ENCODE results near the gene ADAMTS18. TPM values are rescaled to one million over a fixed set of nuclear protein-coding genes. Genes with fewer than 3 reads are reported as not detected.

Gene ADAMTS18
- total and polyA plus RNA-seq, 9 donors, result 0.05 to 2.3 (median 0.79) TPM; not detected in 1

GRCh38 chr16:77410449-77410848, 24.4 kb downstream of the ADAMTS18 start:
- H3K4me1 ChIP-seq (ENCODE audit: insufficient read depth), result no peaks in the 10 kb centered on the region
- no peaks in the 10 kb centered on the region for H3K9me3 ChIP-seq
- H3K36me3 ChIP-seq, result no peaks in the 10 kb centered on the region
- 67 to 77% (median 76%) methylated on average over 4 of the region's 4 CpGs for WGBS, 3 donors
- DNase-seq, result no peak
- no peak overlapping the region for H3K27ac ChIP-seq
- TF ChIP-seq EP300 (IDR thresholded peaks at IDR 0.05), result no peak
- TF ChIP-seq, protein P1, sequence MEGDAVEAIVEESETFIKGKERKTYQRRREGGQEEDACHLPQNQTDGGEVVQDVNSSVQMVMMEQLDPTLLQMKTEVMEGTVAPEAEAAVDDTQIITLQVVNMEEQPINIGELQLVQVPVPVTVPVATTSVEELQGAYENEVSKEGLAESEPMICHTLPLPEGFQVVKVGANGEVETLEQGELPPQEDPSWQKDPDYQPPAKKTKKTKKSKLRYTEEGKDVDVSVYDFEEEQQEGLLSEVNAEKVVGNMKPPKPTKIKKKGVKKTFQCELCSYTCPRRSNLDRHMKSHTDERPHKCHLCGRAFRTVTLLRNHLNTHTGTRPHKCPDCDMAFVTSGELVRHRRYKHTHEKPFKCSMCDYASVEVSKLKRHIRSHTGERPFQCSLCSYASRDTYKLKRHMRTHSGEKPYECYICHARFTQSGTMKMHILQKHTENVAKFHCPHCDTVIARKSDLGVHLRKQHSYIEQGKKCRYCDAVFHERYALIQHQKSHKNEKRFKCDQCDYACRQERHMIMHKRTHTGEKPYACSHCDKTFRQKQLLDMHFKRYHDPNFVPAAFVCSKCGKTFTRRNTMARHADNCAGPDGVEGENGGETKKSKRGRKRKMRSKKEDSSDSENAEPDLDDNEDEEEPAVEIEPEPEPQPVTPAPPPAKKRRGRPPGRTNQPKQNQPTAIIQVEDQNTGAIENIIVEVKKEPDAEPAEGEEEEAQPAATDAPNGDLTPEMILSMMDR (IDR thresholded peaks at IDR 0.05), result no peak
- TF ChIP-seq POLR2A (IDR thresholded peaks at IDR 0.05), result no peak
- intact Hi-C loops (cut with DNase I), result no loop called here
- no peaks in the 10 kb centered on the region for H3K27me3 ChIP-seq
- H3K4me3 ChIP-seq, result no peak overlapping the region

DNA sequence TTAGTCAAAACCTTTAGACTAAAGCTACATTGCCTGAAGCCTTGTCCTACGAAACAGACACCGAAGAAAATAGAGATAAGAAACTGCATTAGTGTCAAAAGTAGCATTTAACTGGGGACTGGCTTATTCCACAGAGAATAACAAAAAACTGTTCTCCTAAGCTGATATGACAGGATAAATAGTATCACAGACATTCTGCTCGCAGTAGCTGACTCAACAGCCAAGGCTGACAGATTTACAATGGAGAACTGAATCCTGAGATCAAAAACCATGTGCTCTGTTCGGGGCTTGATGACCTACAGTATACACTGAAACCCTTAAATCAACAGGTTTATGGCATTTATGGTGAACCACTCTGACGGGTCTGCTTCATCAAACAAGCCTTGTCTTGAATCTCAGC, 25.5 kb downstream of the ADAMTS18 start:
- TF ChIP-seq POLR2A (IDR thresholded peaks at IDR 0.05), result no peak
- TF ChIP-seq, protein P1 (IDR thresholded peaks at IDR 0.05), result no peak
- TF ChIP-seq EP300 (IDR thresholded peaks at IDR 0.05), result no peak
- Histone ChIP-seq H3K4me3 (no peak overlapping the region), H3K27me3 (no peaks in the 10 kb centered on the region), H3K27ac (no peak overlapping the region), H3K4me1 (ENCODE audit: insufficient read depth) (no peaks in the 10 kb centered on the region), H3K36me3 (no peaks in the 10 kb centered on the region), H3K9me3 (no peaks in the 10 kb centered on the region)
- 48 to 68% (median 64%) methylated on average over 5 of the region's 5 CpGs for WGBS, 3 donors
- intact Hi-C loops (cut with DNase I), result no loop called here
- no peak for DNase-seq

DNA sequence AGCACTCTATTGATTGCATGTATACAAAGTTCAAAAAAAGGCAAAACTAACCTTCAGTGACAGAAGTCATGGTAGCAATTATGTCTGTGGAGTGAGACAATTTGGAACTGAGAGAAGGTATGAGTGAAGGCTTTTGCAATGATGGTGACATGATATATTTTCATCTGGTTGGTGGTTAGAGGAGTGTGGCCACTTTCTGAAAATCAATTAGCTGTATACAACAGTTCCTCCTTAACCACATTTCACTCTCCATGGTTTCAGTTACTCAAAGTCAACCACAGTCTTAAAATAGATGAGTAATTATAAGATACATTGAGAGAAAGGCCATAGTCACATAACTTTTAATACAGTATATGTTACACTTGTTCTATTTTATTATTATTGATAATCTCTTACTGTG, 26.2 kb downstream of the ADAMTS18 start:
- intact Hi-C loops (cut with DNase I), result no loop called here
- no peaks in the 10 kb centered on the region for H3K36me3 ChIP-seq
- no peaks in the 10 kb centered on the region for H3K27me3 ChIP-seq
- no peak for DNase-seq
- no peak overlapping the region for H3K27ac ChIP-seq
- H3K4me1 ChIP-seq (ENCODE audit: insufficient read depth), result no peaks in the 10 kb centered on the region
- H3K4me3 ChIP-seq, result no peak overlapping the region
- no peaks in the 10 kb centered on the region for H3K9me3 ChIP-seq
- TF ChIP-seq POLR2A (IDR thresholded peaks at IDR 0.05) (no peak), EP300 (IDR thresholded peaks at IDR 0.05) (no peak)
- TF ChIP-seq, protein P1 (IDR thresholded peaks at IDR 0.05), result no peak

- Histone ChIP-seq H3K4me1 (ENCODE audit: insufficient read depth) (no peaks in the 10 kb centered on the region), H3K36me3 (no peaks in the 10 kb centered on the region), H3K27ac (no peak overlapping the region), H3K9me3 (no peaks in the 10 kb centered on the region), H3K27me3 (no peaks in the 10 kb centered on the region), H3K4me3 (no peak overlapping the region)
- TF ChIP-seq, protein P1 (IDR thresholded peaks at IDR 0.05), result no peak
- TF ChIP-seq POLR2A (IDR thresholded peaks at IDR 0.05), result no peak
- TF ChIP-seq EP300 (IDR thresholded peaks at IDR 0.05), result no peak
- intact Hi-C loops (cut with DNase I), result no loop called here
- WGBS, 3 donors, result 94 to 100% (median 96%) methylated on average over 1 of the region's 1 CpG
- no peak for DNase-seq
Observed at GRCh38 chr16:77406680-77407079, 28.2 kb downstream of the ADAMTS18 start.

DNA sequence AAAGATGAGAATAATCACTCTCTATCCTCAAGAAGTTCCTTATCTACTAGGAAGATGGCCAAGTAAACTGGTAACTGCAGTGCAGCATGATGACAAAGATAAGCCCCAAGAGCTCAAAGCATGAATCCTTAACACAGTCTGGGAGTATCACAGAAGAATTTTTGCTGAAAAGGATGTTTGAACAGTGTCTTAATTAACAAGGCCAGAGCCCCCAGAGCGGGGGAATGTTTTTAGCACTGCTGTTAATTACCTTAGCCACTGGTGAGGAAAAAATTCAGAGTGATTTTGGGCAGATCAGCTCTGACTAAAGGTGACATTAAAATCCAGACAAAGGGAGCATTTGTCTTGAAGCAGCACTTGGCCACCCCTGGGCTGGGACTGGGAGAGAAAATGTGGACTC, 30.1 kb downstream of the ADAMTS18 start:
- Histone ChIP-seq H3K4me1 (ENCODE audit: insufficient read depth) (no peaks in the 10 kb centered on the region), H3K9me3 (no peaks in the 10 kb centered on the region), H3K4me3 (no peak overlapping the region), H3K36me3 (no peaks in the 10 kb centered on the region), H3K27me3 (no peaks in the 10 kb centered on the region), H3K27ac (no peak overlapping the region)
- WGBS, 3 donors, result 37 to 98% (median 86%) methylated on average over 1 of the region's 1 CpG
- TF ChIP-seq POLR2A (IDR thresholded peaks at IDR 0.05) (no peak), EP300 (IDR thresholded peaks at IDR 0.05) (no peak)
- TF ChIP-seq, protein P1 (IDR thresholded peaks at IDR 0.05), result no peak
- intact Hi-C loops (cut with DNase I), result no loop called here
- no peak for DNase-seq
